ENCODE results near the gene SSTR4.
"Not testable (repeated sequence)": the region's sequence is repeated elsewhere in the genome, so short reads cannot be mapped to it uniquely, and the experiment has no call there.

Gene SSTR4

DNA sequence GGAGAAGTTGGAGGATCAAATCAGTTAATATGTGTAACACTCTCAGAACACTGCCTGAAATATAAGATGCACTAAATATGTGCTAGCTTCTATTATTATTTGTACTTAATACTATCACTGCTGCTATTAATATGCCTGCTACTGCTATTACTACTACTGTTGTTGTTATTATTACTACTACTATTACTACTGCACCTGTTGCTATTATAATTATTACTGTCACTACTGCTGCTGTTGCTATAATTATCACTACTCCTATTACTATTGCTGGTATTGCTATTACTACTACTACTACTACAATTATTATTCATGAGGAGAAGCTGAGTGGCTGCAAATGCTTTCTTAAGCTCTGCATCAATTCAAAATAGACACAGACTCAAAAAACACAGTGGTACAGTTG is 16.7 kb upstream of the SSTR4 start:
- H3K4me1 ChIP-seq (ENCODE audit: control insufficient read depth, insufficient read depth, low read length, unreplicated experiment): no peaks in the 10 kb centered on the region
- H3K36me3 ChIP-seq (ENCODE audit: insufficient read depth, low read length): no peaks in the 10 kb centered on the region
- no peak overlapping the region for H3K27ac ChIP-seq (ENCODE audit: low read depth, low read length)
- no peak overlapping the region for H2AFZ ChIP-seq (ENCODE audit: low read length, unreplicated experiment)
- H3K4me3 ChIP-seq (ENCODE audit: low read depth, low read length): no peak overlapping the region
- H3K79me2 ChIP-seq (ENCODE audit: control insufficient read depth, insufficient read depth, low read length, unreplicated experiment): no peaks in the 10 kb centered on the region
- H3K27me3 ChIP-seq (ENCODE audit: insufficient read depth, low read length): peaks cover 4% of the 10 kb centered on the region; the same call in 1 of the 2 replicates

DNA sequence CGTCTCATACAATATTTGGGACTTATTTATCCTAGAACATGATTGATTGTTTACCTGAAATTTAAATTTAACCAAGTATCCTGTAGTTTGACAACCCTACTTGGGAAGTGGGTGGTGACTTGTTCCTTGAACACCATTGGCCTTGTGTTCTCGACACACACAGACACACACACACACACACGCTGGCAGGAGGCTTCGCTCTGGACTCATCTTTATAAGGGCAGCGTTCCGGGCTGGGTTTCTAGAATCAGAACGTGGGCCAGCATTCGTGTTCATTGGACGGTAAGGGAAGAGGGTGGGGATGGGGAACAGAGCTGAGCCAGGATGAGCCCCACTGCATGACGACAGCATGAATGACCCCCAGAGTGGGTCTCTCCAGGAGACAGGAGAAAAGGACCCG is 16.2 kb upstream of the SSTR4 start:
- no peaks in the 10 kb centered on the region for H3K79me2 ChIP-seq (ENCODE audit: control insufficient read depth, insufficient read depth, low read length, unreplicated experiment)
- no peak overlapping the region for H3K4me3 ChIP-seq (ENCODE audit: low read depth, low read length)
- no peak overlapping the region for H3K27ac ChIP-seq (ENCODE audit: low read depth, low read length)
- H2AFZ ChIP-seq (ENCODE audit: low read length, unreplicated experiment): no peak overlapping the region
- H3K4me1 ChIP-seq (ENCODE audit: control insufficient read depth, insufficient read depth, low read length, unreplicated experiment): no peaks in the 10 kb centered on the region
- peaks cover 4% of the 10 kb centered on the region; the same call in 1 of the 2 replicates for H3K27me3 ChIP-seq (ENCODE audit: insufficient read depth, low read length)
- H3K36me3 ChIP-seq (ENCODE audit: insufficient read depth, low read length): no peaks in the 10 kb centered on the region

DNA sequence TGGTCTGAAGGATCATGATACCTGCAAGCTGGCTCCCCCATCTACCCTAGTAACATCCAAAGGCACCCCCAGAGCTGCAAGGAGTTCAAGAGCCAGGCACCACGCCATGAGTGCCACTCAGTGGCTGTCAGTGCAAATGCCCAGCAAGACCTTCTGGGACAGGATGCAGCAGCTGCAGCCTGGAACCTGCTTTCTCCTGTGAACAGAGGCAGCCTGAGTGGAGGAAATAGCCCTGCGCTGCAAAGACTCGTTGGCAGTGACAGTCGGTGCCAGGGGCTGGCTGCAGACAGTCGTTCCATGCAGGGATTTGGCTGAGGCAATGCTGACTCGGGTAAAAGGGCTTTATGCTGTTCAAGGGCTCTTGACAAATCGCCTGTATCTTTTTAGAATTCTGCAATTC is 15.7 kb upstream of the SSTR4 start:
- no peaks in the 10 kb centered on the region for H3K36me3 ChIP-seq (ENCODE audit: insufficient read depth, low read length)
- H3K4me1 ChIP-seq (ENCODE audit: control insufficient read depth, insufficient read depth, low read length, unreplicated experiment): no peaks in the 10 kb centered on the region
- no peak overlapping the region for H3K27ac ChIP-seq (ENCODE audit: low read depth, low read length)
- H2AFZ ChIP-seq (ENCODE audit: low read length, unreplicated experiment): no peak overlapping the region
- H3K27me3 ChIP-seq (ENCODE audit: insufficient read depth, low read length): peaks cover 4% of the 10 kb centered on the region; the same call in 1 of the 2 replicates
- no peak overlapping the region for H3K4me3 ChIP-seq (ENCODE audit: low read depth, low read length)
- no peaks in the 10 kb centered on the region for H3K79me2 ChIP-seq (ENCODE audit: control insufficient read depth, insufficient read depth, low read length, unreplicated experiment)

DNA sequence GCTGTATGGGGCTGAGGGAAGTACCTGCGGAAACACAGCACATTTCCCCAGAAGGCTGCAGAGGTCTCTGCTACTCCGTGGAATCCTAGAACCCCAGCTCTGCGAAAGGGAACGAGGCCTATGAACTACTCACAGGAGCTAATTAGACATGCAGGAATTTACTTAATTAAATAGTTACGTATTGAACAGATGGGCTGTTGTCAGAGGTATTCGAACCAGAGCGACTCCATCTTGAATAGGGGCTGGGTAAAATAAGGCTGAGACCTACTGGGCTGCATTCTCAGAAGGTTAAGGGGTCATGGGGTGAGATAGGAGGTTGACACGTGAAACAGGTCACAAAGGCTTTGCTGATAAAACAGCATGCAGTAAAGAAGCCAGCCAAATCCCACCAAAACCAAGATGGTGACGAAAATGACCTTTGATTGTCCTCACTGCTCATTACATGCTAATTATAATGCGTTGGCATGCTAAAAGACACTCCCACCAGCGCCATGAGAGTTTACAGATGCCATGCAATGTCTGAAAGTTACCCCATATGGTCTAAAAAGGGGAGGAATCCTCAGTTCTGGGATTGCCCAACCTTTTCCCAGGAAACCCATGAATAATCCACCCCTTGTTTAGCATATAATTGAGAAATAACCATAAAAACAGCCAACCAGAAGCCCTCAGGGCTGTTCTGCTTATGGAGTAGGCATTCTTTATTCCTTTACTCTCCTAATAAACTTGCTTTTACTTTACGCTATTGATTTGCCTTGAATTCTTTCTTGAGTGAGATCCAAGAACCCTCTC is 14.7 kb upstream of the SSTR4 start:
- Histone ChIP-seq H3K79me2 (ENCODE audit: control insufficient read depth, insufficient read depth, low read length, unreplicated experiment) (no peaks in the 10 kb centered on the region), H3K36me3 (ENCODE audit: insufficient read depth, low read length) (no peaks in the 10 kb centered on the region), H3K4me1 (ENCODE audit: control insufficient read depth, insufficient read depth, low read length, unreplicated experiment) (no peaks in the 10 kb centered on the region), H3K27me3 (ENCODE audit: insufficient read depth, low read length) (peaks cover 4% of the 10 kb centered on the region; the same call in 1 of the 2 replicates), H3K4me3 (ENCODE audit: low read depth, low read length) (no peak overlapping the region), H2AFZ (ENCODE audit: low read length, unreplicated experiment) (no peak overlapping the region), H3K27ac (ENCODE audit: low read depth, low read length) (no peak overlapping the region)

DNA sequence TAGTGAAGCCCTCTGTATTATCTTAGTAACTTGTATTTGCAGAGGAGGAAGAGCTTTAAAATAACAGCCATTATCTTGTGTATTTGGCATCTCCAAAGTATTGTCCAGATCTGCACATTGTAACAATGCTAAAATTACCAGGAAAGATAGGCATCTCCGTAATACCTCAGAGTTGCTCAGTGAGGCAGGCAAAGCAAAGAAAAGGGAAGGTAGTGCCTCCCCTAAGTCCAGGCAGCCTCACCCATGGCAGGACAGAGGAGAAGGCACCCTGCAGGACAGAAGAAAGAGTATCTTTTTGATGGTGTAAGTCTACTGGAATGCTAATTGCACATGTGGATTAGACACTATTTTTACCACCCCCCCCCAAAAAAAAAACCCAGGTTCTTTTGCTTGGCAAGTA is 13.6 kb upstream of the SSTR4 start:
- H3K4me3 ChIP-seq (ENCODE audit: low read depth, low read length): no peak overlapping the region
- no peaks in the 10 kb centered on the region for H3K79me2 ChIP-seq (ENCODE audit: control insufficient read depth, insufficient read depth, low read length, unreplicated experiment)
- peaks cover 4% of the 10 kb centered on the region; the same call in 1 of the 2 replicates for H3K27me3 ChIP-seq (ENCODE audit: insufficient read depth, low read length)
- H3K4me1 ChIP-seq (ENCODE audit: control insufficient read depth, insufficient read depth, low read length, unreplicated experiment): no peaks in the 10 kb centered on the region
- H3K27ac ChIP-seq (ENCODE audit: low read depth, low read length): no peak overlapping the region
- H3K36me3 ChIP-seq (ENCODE audit: insufficient read depth, low read length): no peaks in the 10 kb centered on the region
- H2AFZ ChIP-seq (ENCODE audit: low read length, unreplicated experiment): no peak overlapping the region

DNA sequence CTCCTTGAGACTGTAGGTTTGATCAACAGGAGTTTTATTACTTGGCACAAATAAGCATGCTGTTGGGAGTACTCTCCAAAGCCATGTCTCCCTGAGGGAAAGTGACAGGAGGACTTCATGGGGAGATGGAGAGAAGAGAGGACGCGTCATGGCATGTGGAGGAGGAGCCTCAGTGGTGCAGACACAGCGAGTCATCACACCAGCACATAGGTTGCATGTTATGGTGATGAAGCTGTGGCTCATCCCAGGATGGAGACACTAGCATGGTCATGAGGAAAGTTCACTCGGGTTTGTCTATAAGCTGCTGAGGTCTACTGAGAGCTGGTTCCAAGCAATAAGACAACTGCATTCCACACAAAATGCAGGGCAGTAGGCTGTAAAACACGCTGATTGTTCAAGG is 13.2 kb upstream of the SSTR4 start:
- Histone ChIP-seq H3K27me3 (ENCODE audit: insufficient read depth, low read length) (peaks cover 8% of the 10 kb centered on the region; the same call in 1 of the 2 replicates), H3K36me3 (ENCODE audit: insufficient read depth, low read length) (no peaks in the 10 kb centered on the region), H3K4me3 (ENCODE audit: low read depth, low read length) (no peak overlapping the region), H3K4me1 (ENCODE audit: control insufficient read depth, insufficient read depth, low read length, unreplicated experiment) (no peaks in the 10 kb centered on the region), H2AFZ (ENCODE audit: low read length, unreplicated experiment) (no peak overlapping the region), H3K79me2 (ENCODE audit: control insufficient read depth, insufficient read depth, low read length, unreplicated experiment) (no peaks in the 10 kb centered on the region), H3K27ac (ENCODE audit: low read depth, low read length) (no peak overlapping the region)

DNA sequence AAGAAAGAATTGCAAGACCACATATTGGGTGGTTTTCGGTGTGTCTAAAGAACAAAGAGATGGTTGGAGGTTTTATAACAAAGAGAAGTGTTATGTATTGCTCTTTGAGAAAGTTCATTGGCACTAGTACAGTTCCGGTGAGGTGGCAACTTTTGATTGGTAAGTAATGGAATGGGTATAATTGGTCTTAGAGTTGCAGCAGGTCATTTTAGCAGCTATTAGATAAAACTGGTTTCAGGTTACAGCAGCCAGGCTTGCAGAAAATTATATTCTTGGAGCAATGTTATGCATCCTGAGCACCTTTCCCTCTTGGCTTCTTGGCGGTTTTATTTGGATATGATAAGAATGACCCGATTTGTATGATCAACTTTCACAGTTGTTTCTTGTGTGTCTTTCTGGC is 12.3 kb upstream of the SSTR4 start:
- H2AFZ ChIP-seq (ENCODE audit: low read length, unreplicated experiment): no peak overlapping the region
- H3K27me3 ChIP-seq (ENCODE audit: insufficient read depth, low read length): peaks cover 8% of the 10 kb centered on the region; the same call in 1 of the 2 replicates
- no peak overlapping the region for H3K4me3 ChIP-seq (ENCODE audit: low read depth, low read length)
- H3K79me2 ChIP-seq (ENCODE audit: control insufficient read depth, insufficient read depth, low read length, unreplicated experiment): no peaks in the 10 kb centered on the region
- no peak overlapping the region for H3K27ac ChIP-seq (ENCODE audit: low read depth, low read length)
- H3K4me1 ChIP-seq (ENCODE audit: control insufficient read depth, insufficient read depth, low read length, unreplicated experiment): no peaks in the 10 kb centered on the region
- H3K36me3 ChIP-seq (ENCODE audit: insufficient read depth, low read length): no peaks in the 10 kb centered on the region

DNA sequence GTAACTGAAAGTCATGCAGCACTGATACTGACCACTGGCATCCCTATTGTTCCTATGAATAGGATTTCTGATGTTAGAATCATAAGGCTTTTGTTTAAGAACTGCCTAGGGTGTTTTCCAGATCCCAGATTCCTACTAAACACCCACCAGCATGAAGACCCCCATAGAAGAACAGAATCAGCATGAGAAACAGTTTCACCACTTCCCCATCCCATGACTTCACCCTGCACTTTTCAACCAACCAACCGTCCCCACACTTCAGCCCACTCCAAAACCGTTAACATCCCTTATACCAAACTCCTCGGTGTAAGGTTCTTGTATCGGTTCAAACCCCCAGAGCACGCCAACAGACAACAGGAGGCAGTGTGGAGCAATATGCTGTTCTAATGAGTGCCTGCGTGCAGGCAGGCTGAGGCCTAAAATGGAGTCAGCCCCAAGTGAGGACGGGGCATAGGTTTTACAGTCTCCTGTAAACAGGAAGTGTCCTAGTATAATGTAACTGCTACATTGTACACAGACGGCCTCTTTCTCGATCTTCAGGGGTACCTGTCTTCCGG is 11.4 kb upstream of the SSTR4 start:
- peaks cover 9% of the 10 kb centered on the region; the same call in 1 of the 2 replicates for H3K27me3 ChIP-seq (ENCODE audit: insufficient read depth, low read length)
- H3K4me3 ChIP-seq (ENCODE audit: low read depth, low read length): no peak overlapping the region
- H3K36me3 ChIP-seq (ENCODE audit: insufficient read depth, low read length): no peaks in the 10 kb centered on the region
- H3K4me1 ChIP-seq (ENCODE audit: control insufficient read depth, insufficient read depth, low read length, unreplicated experiment): no peaks in the 10 kb centered on the region
- no peaks in the 10 kb centered on the region for H3K79me2 ChIP-seq (ENCODE audit: control insufficient read depth, insufficient read depth, low read length, unreplicated experiment)
- no peak overlapping the region for H3K27ac ChIP-seq (ENCODE audit: low read depth, low read length)
- H2AFZ ChIP-seq (ENCODE audit: low read length, unreplicated experiment): no peak overlapping the region

DNA sequence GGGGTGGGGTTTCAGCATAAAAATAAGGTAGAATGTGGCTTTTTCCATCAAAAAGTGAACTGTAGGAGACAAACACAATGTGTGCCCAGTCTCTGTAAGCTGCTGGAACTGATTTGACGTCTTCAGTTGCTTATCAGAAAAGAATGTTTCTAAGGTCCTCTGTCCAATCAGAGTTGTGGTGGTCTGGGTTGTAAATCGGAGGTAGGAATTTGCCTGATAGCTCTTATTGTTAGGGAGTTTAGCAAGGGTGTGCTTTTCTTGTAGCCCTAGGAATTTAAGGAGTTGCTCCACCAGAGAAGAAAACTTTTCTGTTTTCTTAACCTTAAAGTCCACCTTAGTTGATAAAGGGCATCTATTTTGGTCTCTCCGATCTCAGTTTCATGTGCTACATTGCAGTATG is 10.4 kb upstream of the SSTR4 start:
- no peaks in the 10 kb centered on the region for H3K4me1 ChIP-seq (ENCODE audit: control insufficient read depth, insufficient read depth, low read length, unreplicated experiment)
- H2AFZ ChIP-seq (ENCODE audit: low read length, unreplicated experiment): no peak overlapping the region
- no peak overlapping the region for H3K27ac ChIP-seq (ENCODE audit: low read depth, low read length)
- H3K27me3 ChIP-seq (ENCODE audit: insufficient read depth, low read length): peaks cover 14% of the 10 kb centered on the region; the same call in 1 of the 2 replicates
- no peaks in the 10 kb centered on the region for H3K36me3 ChIP-seq (ENCODE audit: insufficient read depth, low read length)
- H3K79me2 ChIP-seq (ENCODE audit: control insufficient read depth, insufficient read depth, low read length, unreplicated experiment): no peaks in the 10 kb centered on the region
- H3K4me3 ChIP-seq (ENCODE audit: low read depth, low read length): no peak overlapping the region

DNA sequence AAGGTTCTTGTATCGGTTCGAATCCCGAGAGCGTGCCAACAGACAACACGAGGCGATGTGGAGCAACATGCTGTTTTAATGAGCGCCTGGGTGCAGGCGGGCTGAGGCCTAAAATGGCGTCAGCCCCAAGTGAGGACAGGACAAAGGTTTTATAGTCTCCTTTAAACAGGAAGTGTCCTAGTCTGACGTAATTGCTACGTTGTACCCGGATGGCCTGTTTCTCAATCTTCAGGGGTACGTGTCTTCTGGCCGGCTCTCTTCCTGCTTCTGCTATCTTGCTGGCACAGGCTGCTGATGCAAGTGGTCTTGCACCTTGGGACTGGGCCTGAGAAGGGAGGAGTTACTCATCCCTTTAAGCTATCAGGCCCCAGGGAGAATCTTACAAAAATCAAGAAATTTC is 9.6 kb upstream of the SSTR4 start:
- peaks cover 19% of the 10 kb centered on the region; the same call in 1 of the 2 replicates for H3K27me3 ChIP-seq (ENCODE audit: insufficient read depth, low read length)
- not testable (repeated sequence) for H3K4me1 ChIP-seq (ENCODE audit: control insufficient read depth, insufficient read depth, low read length, unreplicated experiment); H2AFZ ChIP-seq (ENCODE audit: low read length, unreplicated experiment); H3K4me3 ChIP-seq (ENCODE audit: low read depth, low read length); H3K36me3 ChIP-seq (ENCODE audit: insufficient read depth, low read length); H3K27ac ChIP-seq (ENCODE audit: low read depth, low read length); H3K79me2 ChIP-seq (ENCODE audit: control insufficient read depth, insufficient read depth, low read length, unreplicated experiment)

DNA sequence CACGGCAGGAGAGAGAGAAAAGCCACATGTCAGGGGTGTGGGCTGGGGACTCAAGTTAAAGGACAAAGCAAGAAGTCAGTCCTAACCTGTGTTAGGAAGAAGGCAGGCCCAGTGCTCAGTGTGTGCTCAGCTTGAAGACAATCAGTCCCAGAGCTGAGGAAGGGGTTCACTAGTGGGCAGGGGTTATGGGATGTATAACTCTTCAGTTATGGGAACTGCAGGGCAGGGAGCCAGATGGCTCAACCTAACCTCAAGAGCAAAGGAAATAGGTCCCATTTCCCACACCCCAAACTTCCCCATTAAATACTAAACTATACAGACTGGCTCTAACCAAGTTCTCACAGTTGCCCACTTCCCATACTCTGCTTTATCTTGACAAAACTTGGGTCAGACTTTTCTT is 7.4 kb upstream of the SSTR4 start:
- H2AFZ ChIP-seq (ENCODE audit: low read length, unreplicated experiment): no peak overlapping the region
- H3K27me3 ChIP-seq (ENCODE audit: insufficient read depth, low read length): peaks cover 19% of the 10 kb centered on the region
- no peak overlapping the region for H3K27ac ChIP-seq (ENCODE audit: low read depth, low read length)
- no peak overlapping the region for H3K4me3 ChIP-seq (ENCODE audit: low read depth, low read length)
- H3K79me2 ChIP-seq (ENCODE audit: control insufficient read depth, insufficient read depth, low read length, unreplicated experiment): no peaks in the 10 kb centered on the region
- H3K4me1 ChIP-seq (ENCODE audit: control insufficient read depth, insufficient read depth, low read length, unreplicated experiment): no peaks in the 10 kb centered on the region
- H3K36me3 ChIP-seq (ENCODE audit: insufficient read depth, low read length): no peaks in the 10 kb centered on the region

Measured in ACC112 (cell line).